ENCODE data around the gene WAPL. TPM values are rescaled to one million over a fixed set of nuclear protein-coding genes. Genes with fewer than 3 reads are reported as not detected.
A peak's percentile ranks its signal among the peaks of the same experiment; 100 is the strongest.

Gene WAPL
- total and polyA plus RNA-seq, 2 of the 13 experiments (the other 11 are each of a cell fraction or from before 2014, with no cell fraction given) = 13.2 to 43.5 TPM

GRCh38 chr10:86419101-86419500 is 102.5 kb downstream of the WAPL start:
- Histone ChIP-seq H2AFZ (ENCODE audit: low read length) (no peak overlapping the region), H3K9me3 (ENCODE audit: low read length) (no peaks in the 10 kb centered on the region), H3K9ac (ENCODE audit: insufficient read depth, low read depth, low read length) (no peak overlapping the region), H3K36me3 (replicated peaks in 1 of 2; ENCODE audit: control insufficient read depth in 1 of 2, insufficient read depth in 2 of 2, low read length in 2 of 2) (no peaks in the 10 kb centered on the region), H3K27ac (ENCODE audit: extremely low read length, insufficient read depth, low read length) (no peak overlapping the region), H3K27me3 (ENCODE audit: control insufficient read depth in 1 of 2, insufficient read depth in 2 of 2, low read length in 2 of 2) (no peaks in the 10 kb centered on the region), H3K4me2 (ENCODE audit: low read depth, low read length) (0 out of 2 replicates have a peak overlapping the region, but pooled peaks have one; percentile 24), H3K79me2 (ENCODE audit: insufficient read depth, low read length) (no peaks in the 10 kb centered on the region), H4K20me1 (ENCODE audit: insufficient read depth, low read length) (no peaks in the 10 kb centered on the region), H3K4me1 (ENCODE audit: insufficient read depth, low read length) (peaks cover 22% of the 10 kb centered on the region), H3K4me3 (replicated peaks in 1 of 3; ENCODE audit: insufficient read depth in 1 of 3, low read depth in 2 of 3, low read length in 3 of 3) (no peak overlapping the region)
- in situ Hi-C loops (cut with HindIII; ENCODE audit: extremely low pct_ligation_motif_present, low pct_unique_long_range_greater_than_20kb) = no loop called here
- ATAC-seq = peak; percentile 95
- no peak for FAIRE-seq
- CTCF ChIA-PET (ENCODE audit: low intra/inter-chr PET ratio, low total read pairs) = no interaction called here
- 0% methylated on average over 2 of the region's 2 CpGs for WGBS (ENCODE audit: low lambda C conversion rate)
- DNase-seq (ENCODE audit: low spot score) = peak; percentile 67
- intact Hi-C loops (cut with micrococcal nuclease; ENCODE audit: unreplicated experiment) = loop anchor here (5.0 kb wide), 1 partner anchor 518 kb away; no protein-coding TSS in a partner anchor
- no TSS peak for BruUV-seq (replicated peaks)
- POLR2A ChIA-PET = no interaction called here
- TF ChIP-seq MTA3 (CRISPR knock-in tag; IDR thresholded peaks at IDR 0.05) (no peak), HNF4A (CRISPR knock-in tag; IDR thresholded peaks at IDR 0.05) (0 out of 2 replicates have a peak, but pooled peaks have one; percentile 14), HDAC1 (CRISPR knock-in tag; IDR thresholded peaks at IDR 0.05) (0 out of 2 replicates have a peak, but pooled peaks have one; percentile 23), YEATS4 (CRISPR knock-in tag; IDR thresholded peaks at IDR 0.05; ENCODE audit: borderline replicate concordance) (no peak), HDAC2 (CRISPR knock-in tag; IDR thresholded peaks at IDR 0.05) (peak; percentile 46; the same call in 1 of the 2 replicates), FOXO1 (CRISPR knock-in tag; IDR thresholded peaks at IDR 0.05) (peak; percentile 64; the same call in 1 of the 2 replicates), TFE3 (CRISPR knock-in tag; IDR thresholded peaks at IDR 0.05) (0 out of 2 replicates have a peak, but pooled peaks have one; percentile 15), ZBTB39 (CRISPR knock-in tag; IDR thresholded peaks at IDR 0.05) (no peak), AKNA (CRISPR knock-in tag; IDR thresholded peaks at IDR 0.05; ENCODE audit: borderline replicate concordance) (no peak), NFYB (CRISPR knock-in tag; IDR thresholded peaks at IDR 0.05) (no peak), TEAD3 (CRISPR knock-in tag; optimal IDR thresholded peaks at IDR 0.05; ENCODE audit: borderline replicate concordance) (peak; percentile 46), FOXP1 (IDR thresholded peaks at IDR 0.05) (peak; percentile 72; the same call in 1 of the 2 replicates), FOXP1 (CRISPR knock-in tag; IDR thresholded peaks at IDR 0.05) (peak; percentile 87), ZMYM3 (CRISPR knock-in tag; IDR thresholded peaks at IDR 0.05) (peak; percentile 62; the same call in 1 of the 2 replicates), JARID2 (CRISPR knock-in tag; IDR thresholded peaks at IDR 0.05; ENCODE audit: insufficient replicate concordance) (no peak), ZBTB43 (CRISPR knock-in tag; conservative IDR thresholded peaks at IDR 0.05) (peak; percentile 76)
